Stimulated activated CD8-positive, alpha-beta memory T cell treated with anti-CD3 and anti-CD28 coated beads, Interleukin-7, amount 100 ng/mL, for 1 hour (primary cell): ENCODE data around the gene CFD.
"Not testable (repeated sequence)": the region's sequence is repeated elsewhere in the genome, so short reads cannot be mapped to it uniquely, and the experiment has no call there.

Experiments
- DNase-seq, 2 donors: peaks; one replicate each; pipeline ENCODE4 v3.0.0-alpha.2; 2020; ENCODE audit warnings: low read depth in 2 of 2

Gene CFD

GRCh38 chr19:858868-859843 lies at the start of gene CFD:
TSS of gene CFD (plus strand) at chr19:859664. CDS start at chr19:859690, 26 bp downstream.
- DNase-seq = no peak

GRCh38 chr19:810077-810855 lies 49.2 kb upstream of the CFD start:
- no peak for DNase-seq

- no peak for DNase-seq
These were observed 48.5 kb upstream of the CFD start for GRCh38 chr19:810883-811489.

GRCh38 chr19:811506-812048 lies 47.9 kb upstream of the CFD start:
- DNase-seq = no peak

- DNase-seq = no peak
These were observed 47.3 kb upstream of the CFD start for GRCh38 chr19:812049-812746.

- no peak for DNase-seq
These were observed 46.7 kb upstream of the CFD start for GRCh38 chr19:812747-813218.

- DNase-seq = no peak
These were observed 46.0 kb upstream of the CFD start for GRCh38 chr19:813219-814151.

GRCh38 chr19:814152-815078 lies 45.0 kb upstream of the CFD start:
- DNase-seq = no peak

- no peak for DNase-seq
These were observed 44.2 kb upstream of the CFD start for GRCh38 chr19:815079-815774.

- DNase-seq = no peak
These were observed 43.5 kb upstream of the CFD start for GRCh38 chr19:815775-816499.

- DNase-seq = no peak
These were observed 43.0 kb upstream of the CFD start for GRCh38 chr19:816500-816857.

GRCh38 chr19:820212-820611 lies 39.3 kb upstream of the CFD start:
- not testable (repeated sequence) for DNase-seq

GRCh38 chr19:821231-821824 lies 38.1 kb upstream of the CFD start:
- no peak for DNase-seq

GRCh38 chr19:821825-822503 lies 37.5 kb upstream of the CFD start, which contains the start of gene PLPPR3:
TSS of gene PLPPR3 (minus strand) at chr19:821955. CDS start at chr19:821559, 396 bp downstream.
- no peak for DNase-seq

- no peak for DNase-seq
These were observed 35.8 kb upstream of the CFD start for GRCh38 chr19:823565-824121.

- DNase-seq = no peak
These were observed 34.6 kb upstream of the CFD start for GRCh38 chr19:824885-825284.
